ENCODE results near the gene FBLN1.

The FBLN1 gene

DNA sequence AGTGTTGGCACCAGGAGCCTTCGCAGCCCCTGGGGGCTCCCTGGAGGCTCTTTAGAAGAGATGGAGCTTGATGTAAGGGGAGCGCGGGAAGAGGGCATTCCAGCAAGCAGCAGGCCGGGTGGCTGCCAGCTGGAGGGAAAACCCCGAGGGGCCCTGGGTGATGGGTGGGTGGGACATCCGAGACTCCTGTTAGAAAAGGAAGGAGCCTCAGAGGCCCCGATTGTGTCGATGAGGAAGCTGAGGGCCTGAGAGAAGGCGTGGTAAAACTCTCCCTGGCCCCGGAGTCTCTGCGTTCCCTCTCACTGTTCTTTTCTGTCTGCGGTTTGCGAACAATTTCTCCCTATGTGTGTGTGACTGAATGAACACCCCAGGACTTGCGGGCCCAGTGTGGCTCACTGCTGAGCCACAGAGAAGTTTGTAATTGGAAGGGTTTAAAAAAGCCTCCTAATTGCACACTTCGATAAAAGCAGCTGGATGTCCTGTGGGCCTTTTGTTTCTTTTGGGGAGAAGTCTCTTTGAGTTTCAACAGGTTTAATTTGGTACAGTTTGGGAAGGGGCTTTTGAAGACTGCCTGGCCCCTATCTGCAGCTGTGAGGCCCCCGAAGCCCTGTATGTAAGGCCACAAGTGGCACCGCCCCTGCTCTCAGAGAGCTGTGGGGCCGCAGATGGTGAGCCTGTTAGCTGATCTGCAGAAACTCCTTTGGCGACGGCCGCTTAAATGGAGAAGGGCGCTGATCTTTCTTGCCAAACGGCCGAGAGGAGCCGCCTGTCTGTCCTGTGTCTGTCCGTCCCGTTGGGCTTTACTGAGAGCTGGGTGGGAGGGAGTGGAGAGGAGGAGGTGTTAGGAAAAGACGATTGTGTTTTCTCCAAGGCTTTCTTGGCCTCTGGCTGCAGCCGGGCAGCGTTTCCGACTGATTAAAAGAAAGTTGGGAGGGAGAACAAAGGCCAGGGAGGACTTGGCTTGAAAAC lies 2.0 kb downstream of the FBLN1 start:
- peak; percentile 23 for DNase-seq

DNA sequence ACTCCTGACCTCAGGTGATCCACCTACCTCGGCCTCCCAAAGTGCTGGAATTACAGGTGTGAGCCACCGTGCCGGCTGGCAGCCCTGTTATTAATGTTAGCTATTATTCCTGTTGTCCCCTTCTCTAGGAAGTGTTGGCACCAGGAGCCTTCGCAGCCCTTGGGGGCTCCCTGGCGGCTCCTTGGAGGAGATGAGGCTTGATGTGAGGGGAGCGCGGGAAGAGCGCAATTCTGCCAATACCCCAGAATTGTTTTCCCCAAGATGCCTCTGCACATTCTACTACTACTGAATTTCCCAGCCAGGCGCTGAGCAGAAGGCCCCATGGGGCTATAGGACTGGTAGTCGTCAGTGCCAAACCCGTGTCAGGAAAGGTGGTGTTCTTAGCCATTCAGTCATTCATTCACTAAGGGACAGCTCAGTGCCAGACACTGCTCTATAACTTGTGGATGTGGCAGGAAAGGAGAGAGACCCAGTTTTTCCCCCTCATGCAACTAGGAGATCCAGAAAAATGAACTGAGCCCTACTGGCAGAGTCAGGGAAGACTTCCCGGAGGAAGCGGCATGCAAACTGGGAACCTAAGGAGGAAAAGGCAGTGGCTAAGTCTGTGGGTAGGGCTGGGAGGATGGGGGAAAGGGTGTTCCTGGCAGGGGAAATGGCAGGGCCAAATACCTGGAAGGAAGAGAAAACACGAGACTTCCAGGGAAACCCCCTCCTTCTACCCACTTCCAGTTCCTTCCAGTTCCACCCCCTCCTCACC lies 3.5 kb downstream of the FBLN1 start:
- DNase-seq: no peak

- DNase-seq: no peak
These were observed 4.2 kb downstream of the FBLN1 start for GRCh38 chr22:45506816-45507360.

- DNase-seq: no peak
These were observed 5.1 kb downstream of the FBLN1 start for GRCh38 chr22:45507798-45508197.

- DNase-seq: no peak
These were observed 6.1 kb downstream of the FBLN1 start for GRCh38 chr22:45508814-45509213.

- no peak for DNase-seq
These were observed 7.9 kb downstream of the FBLN1 start for GRCh38 chr22:45510376-45511232.

DNA sequence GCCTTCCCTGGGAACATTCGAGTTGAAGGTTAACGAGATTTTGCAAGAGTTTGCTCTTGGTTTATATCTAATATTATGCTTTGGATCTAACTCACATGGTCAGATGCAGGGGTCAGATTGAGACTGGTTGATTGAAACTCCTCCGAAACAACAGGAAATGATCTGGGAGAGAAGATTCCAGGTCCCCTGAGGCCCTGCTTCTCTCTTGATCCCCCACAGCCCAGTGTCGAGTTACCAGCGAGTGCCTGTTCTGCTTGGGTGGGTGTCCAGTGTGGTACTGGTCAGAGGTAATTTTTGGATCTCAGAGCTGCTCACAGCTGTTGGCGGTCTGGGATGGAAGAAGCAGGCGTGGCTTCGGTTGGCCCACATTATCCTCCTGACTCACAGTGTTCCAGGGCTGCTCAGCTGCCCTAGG lies 9.2 kb downstream of the FBLN1 start:
- DNase-seq: peak; percentile 81

- no peak for DNase-seq
These were observed 9.7 kb downstream of the FBLN1 start for GRCh38 chr22:45512363-45512762.

GRCh38 chr22:45515676-45516075 lies 13.0 kb downstream of the FBLN1 start:
- no peak for DNase-seq

GRCh38 chr22:45516163-45516562 lies 13.5 kb downstream of the FBLN1 start:
- no peak for DNase-seq

- no peak for DNase-seq
These were observed 14.4 kb downstream of the FBLN1 start for GRCh38 chr22:45516923-45517675.

GRCh38 chr22:45518136-45518535 lies 15.5 kb downstream of the FBLN1 start:
- no peak for DNase-seq

DNA sequence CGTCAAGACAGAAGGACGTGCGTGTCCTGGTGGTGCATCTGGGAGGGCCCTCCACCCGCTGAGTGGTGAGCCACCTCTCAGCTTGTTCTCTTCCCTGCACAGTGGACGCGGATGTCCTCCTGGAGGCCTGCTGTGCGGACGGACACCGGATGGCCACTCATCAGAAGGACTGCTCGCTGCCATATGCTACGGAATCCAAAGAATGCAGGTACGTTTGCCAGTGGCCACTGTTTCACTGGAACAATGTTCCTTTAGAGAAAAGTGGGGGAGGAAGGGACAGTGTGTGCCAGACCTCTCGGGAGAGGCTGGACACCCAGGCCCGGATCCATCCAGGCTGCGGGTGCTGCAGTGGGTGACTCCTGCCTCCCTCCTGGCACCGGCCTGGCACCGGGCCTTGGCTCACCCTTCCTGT lies 15.9 kb downstream of the FBLN1 start:
- DNase-seq: no peak

DNA sequence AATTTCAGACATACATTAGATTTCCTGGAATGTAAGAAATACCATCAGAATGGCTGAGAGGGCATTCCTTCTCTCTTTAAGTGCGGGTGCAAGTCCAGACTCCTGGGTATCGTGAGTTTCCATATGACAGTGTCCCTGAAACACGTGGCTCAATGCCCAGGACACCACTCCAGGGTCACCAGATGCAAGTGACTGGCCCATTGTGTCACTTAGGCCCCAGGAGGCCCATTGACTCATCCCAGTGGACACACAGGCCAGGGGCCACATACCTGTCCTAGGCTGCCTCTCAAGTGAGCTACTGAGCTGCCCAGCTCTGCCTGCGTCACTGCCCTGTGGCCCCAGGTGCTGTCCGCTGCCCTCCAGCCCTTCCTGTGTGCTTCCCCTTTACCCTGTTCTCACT lies 18.5 kb downstream of the FBLN1 start:
- DNase-seq: no peak

- DNase-seq: no peak
These were observed 19.8 kb downstream of the FBLN1 start for GRCh38 chr22:45522462-45522861.

DNA sequence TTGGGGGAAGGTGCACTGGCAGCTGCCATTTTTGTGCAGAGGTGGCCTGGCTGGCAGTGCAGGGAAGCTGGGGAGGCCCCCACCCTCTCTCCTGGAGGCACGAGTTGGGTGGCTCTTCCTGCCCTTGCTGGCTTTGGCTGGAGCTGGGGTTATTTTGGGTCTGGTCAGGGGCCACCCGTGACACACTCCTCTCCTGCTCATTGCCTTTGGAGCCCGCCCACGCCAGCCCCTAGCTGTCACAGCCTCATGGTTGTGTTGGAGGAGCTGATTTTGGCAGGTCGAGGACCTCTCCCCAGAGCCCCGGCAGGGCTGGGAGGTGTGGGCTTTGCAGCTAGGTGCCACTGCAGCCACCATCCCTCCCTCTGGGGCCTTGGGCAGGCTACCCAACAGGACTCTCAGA lies 21.5 kb downstream of the FBLN1 start:
- no peak for DNase-seq

- DNase-seq: no peak
These were observed 22.3 kb downstream of the FBLN1 start for GRCh38 chr22:45524966-45525365.

- DNase-seq: no peak
These were observed 22.8 kb downstream of the FBLN1 start for GRCh38 chr22:45525480-45525879.

DNA sequence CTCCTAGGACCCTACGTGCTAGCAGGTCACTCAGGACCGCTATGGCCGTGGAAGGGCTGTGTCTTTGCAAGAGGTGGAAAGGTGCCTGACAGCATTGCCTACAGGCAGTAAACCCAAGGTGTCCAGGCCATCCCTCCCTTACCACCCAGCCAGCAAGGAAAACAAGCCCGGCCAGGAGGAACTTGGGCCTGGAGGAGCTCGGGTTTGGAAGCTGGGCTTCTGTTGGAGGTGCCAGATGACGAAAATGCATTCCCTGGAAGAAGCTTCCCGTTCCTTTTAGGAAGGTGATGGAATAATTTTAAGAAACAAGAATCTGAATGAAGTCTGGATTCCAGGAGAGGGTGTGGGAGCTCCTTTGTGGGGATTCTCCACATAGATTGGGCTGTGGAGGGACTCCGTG lies 23.6 kb downstream of the FBLN1 start:
- no peak for DNase-seq

GRCh38 chr22:45526768-45527360 lies 24.2 kb downstream of the FBLN1 start:
- DNase-seq: no peak

DNA sequence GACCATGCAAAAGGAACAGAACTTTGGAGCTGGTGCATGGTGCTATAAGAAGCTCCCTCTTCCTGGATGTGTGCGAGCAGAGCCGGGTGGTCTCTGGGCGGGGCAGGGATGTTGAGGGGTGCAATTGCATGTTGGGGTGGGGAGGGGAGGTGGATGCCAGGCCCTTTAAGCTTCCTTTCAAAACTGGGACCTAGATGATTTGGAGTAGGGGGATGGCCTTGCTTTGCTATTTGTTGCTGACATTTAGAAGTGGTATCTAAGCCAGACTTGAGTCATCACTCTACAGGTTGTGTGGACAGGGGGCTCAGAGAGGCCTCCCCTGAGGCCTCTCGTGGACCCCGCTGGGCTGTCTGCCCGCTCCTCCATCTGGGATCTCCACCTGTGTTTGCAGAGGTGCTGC lies 24.8 kb downstream of the FBLN1 start:
- DNase-seq: no peak

GRCh38 chr22:45528046-45528445 lies 25.4 kb downstream of the FBLN1 start:
- DNase-seq: no peak
